ENCODE measurements around the gene SPDYE16.

GRCh38 chr7:76512941-76513816, 29.9 kb downstream of the SPDYE16 start:
- TF ChIP-seq EZH2 (IDR thresholded peaks at IDR 0.05) (no peak), FOXP2 (optimal IDR thresholded peaks at IDR 0.05; ENCODE audit: control extremely low read depth, extremely low read length, insufficient read depth) (no peak), POLR2AphosphoS5 (IDR thresholded peaks at IDR 0.05; ENCODE audit: borderline replicate concordance, low read depth, low read length) (no peak)
